Measurements from ENCODE around the gene ASAP2. TPM values are rescaled to one million over a fixed set of nuclear protein-coding genes. Genes with fewer than 3 reads are reported as not detected.

Gene ASAP2
- total RNA-seq, 1 experiment from 2014 or later, result 14.3 TPM

DNA sequence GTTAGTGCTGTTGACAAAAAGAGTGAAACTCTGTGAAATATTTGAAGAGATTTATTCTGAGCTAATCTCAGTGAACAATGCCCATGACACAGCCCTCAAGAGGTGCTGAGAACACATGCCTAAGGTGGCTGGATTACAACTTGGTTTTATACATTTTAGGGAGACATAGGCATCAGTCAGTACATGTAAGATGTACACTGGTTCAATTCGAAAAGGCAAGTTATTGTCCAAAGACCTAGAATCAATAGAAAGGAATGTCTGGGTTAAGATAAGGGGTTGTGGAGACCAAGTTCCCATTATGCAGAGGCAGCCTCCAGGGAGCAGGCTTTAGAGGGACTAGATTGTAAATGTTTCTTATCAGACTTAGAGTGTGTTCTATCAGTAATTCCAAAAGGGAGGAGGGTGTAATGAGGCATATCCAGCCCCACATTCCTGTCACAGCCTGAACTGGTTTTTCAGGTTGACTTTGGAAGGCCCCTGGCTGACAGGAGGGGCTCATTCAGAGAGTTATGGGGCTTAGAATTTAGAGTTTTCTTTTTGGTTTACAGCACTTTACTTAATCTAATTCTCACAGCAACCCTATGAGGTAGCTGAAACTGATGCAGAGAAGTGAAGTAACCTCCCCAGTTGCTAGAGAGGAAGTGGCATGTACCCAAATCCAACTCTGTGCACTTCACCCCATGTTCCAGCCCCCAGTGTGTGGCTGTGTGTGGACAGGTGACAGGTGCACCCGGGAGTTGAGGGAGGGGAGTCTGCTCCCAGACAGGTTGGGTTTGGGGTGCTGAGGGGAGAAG is 28.3 kb upstream of the ASAP2 start:
- no peaks in the 10 kb centered on the region for H3K36me3 Mint-ChIP-seq
- peaks cover 4% of the 10 kb centered on the region for H3K27me3 Mint-ChIP-seq (ENCODE audit: low read depth)
- CTCF ChIA-PET, result interaction anchor here (0.6 to 1.7 kb wide), 4 partner anchors 17 to 215 kb away, joined by 3 read pairs; no protein-coding TSS in a partner anchor
- POLR2A ChIA-PET, result no interaction called here
- TF ChIP-seq TEAD4 (CRISPR knock-in tag; IDR thresholded peaks at IDR 0.05) (no peak), GTF2I (CRISPR knock-in tag; conservative IDR thresholded peaks at IDR 0.05) (no peak), ZNF423 (CRISPR knock-in tag; IDR thresholded peaks at IDR 0.05) (no peak), NR1H2 (CRISPR knock-in tag; IDR thresholded peaks at IDR 0.05) (no peak), TEAD1 (CRISPR knock-in tag; IDR thresholded peaks at IDR 0.05) (no peak)
- TF ChIP-seq, protein P1, sequence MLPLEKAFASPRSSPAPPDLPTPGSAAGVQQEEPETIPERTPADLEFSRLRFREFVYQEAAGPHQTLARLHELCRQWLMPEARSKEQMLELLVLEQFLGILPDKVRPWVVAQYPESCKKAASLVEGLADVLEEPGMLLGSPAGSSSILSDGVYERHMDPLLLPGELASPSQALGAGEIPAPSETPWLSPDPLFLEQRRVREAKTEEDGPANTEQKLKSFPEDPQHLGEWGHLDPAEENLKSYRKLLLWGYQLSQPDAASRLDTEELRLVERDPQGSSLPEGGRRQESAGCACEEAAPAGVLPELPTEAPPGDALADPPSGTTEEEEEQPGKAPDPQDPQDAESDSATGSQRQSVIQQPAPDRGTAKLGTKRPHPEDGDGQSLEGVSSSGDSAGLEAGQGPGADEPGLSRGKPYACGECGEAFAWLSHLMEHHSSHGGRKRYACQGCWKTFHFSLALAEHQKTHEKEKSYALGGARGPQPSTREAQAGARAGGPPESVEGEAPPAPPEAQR (CRISPR knock-in tag; IDR thresholded peaks at IDR 0.05), result no peak
- TF ChIP-seq, protein P2, sequence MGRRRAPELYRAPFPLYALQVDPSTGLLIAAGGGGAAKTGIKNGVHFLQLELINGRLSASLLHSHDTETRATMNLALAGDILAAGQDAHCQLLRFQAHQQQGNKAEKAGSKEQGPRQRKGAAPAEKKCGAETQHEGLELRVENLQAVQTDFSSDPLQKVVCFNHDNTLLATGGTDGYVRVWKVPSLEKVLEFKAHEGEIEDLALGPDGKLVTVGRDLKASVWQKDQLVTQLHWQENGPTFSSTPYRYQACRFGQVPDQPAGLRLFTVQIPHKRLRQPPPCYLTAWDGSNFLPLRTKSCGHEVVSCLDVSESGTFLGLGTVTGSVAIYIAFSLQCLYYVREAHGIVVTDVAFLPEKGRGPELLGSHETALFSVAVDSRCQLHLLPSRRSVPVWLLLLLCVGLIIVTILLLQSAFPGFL (CRISPR knock-in tag; IDR thresholded peaks at IDR 0.05; ENCODE audit: borderline replicate concordance), result no peak
- TF ChIP-seq, protein P3, sequence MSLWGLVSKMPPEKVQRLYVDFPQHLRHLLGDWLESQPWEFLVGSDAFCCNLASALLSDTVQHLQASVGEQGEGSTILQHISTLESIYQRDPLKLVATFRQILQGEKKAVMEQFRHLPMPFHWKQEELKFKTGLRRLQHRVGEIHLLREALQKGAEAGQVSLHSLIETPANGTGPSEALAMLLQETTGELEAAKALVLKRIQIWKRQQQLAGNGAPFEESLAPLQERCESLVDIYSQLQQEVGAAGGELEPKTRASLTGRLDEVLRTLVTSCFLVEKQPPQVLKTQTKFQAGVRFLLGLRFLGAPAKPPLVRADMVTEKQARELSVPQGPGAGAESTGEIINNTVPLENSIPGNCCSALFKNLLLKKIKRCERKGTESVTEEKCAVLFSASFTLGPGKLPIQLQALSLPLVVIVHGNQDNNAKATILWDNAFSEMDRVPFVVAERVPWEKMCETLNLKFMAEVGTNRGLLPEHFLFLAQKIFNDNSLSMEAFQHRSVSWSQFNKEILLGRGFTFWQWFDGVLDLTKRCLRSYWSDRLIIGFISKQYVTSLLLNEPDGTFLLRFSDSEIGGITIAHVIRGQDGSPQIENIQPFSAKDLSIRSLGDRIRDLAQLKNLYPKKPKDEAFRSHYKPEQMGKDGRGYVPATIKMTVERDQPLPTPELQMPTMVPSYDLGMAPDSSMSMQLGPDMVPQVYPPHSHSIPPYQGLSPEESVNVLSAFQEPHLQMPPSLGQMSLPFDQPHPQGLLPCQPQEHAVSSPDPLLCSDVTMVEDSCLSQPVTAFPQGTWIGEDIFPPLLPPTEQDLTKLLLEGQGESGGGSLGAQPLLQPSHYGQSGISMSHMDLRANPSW (CRISPR knock-in tag; conservative IDR thresholded peaks at IDR 0.05; ENCODE audit: low read depth), result no peak
- no peak overlapping the region for H3K4me3 Mint-ChIP-seq
- DNase-seq (ENCODE audit: low spot score), result no peak
- H3K4me1 Mint-ChIP-seq, result peaks cover 34% of the 10 kb centered on the region
- H3K9me3 Mint-ChIP-seq, result peaks cover 10% of the 10 kb centered on the region
- H3K27ac Mint-ChIP-seq, result no peak overlapping the region
- ATAC-seq, result peak; percentile 67

DNA sequence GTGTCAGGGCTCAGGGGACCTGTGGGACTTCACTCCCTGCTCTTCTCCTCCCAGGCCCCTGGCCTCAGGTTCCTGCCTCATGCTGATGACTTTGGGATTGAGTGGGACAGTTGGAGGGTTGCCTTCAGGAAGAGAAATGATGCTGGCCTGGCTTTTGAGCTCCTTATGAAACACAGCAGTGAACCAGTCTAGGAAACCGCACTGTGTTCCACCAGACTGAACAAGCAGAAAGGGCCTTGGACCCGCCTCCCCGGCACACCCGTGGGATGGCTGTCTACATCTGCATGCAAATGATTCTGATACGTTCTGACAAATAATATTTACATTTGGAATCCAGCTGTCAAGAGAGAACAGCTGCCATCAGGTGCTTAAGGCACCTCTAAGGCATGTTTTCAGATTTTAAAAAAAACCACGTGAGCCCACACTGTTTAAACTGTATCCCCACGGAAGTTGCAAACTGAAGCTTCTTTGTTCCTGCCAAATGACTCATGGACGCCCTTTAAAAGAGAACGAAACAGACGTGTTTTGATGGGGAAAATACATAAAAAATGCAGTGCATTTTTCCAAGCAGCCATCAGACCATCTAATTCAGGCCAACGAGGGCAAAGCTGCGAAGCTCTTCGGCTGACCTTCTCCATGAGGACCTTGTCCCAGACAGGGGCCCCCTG is 27.6 kb upstream of the ASAP2 start:
- POLR2A ChIA-PET, result interaction anchor here (0.6 kb wide), 1 partner anchor 287 kb away, joined by 3 read pairs; no protein-coding TSS in a partner anchor
- TF ChIP-seq, protein P4, sequence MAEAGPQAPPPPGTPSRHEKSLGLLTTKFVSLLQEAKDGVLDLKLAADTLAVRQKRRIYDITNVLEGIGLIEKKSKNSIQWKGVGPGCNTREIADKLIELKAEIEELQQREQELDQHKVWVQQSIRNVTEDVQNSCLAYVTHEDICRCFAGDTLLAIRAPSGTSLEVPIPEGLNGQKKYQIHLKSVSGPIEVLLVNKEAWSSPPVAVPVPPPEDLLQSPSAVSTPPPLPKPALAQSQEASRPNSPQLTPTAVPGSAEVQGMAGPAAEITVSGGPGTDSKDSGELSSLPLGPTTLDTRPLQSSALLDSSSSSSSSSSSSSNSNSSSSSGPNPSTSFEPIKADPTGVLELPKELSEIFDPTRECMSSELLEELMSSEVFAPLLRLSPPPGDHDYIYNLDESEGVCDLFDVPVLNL (CRISPR knock-in tag; IDR thresholded peaks at IDR 0.05; ENCODE audit: borderline replicate concordance, low read depth), result no peak
- TF ChIP-seq ESRRA (CRISPR knock-in tag; IDR thresholded peaks at IDR 0.05; ENCODE audit: borderline replicate concordance), result no peak
- TF ChIP-seq, protein P5, sequence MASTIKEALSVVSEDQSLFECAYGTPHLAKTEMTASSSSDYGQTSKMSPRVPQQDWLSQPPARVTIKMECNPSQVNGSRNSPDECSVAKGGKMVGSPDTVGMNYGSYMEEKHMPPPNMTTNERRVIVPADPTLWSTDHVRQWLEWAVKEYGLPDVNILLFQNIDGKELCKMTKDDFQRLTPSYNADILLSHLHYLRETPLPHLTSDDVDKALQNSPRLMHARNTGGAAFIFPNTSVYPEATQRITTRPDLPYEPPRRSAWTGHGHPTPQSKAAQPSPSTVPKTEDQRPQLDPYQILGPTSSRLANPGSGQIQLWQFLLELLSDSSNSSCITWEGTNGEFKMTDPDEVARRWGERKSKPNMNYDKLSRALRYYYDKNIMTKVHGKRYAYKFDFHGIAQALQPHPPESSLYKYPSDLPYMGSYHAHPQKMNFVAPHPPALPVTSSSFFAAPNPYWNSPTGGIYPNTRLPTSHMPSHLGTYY (CRISPR knock-in tag; IDR thresholded peaks at IDR 0.05), result no peak
- no peak for TF ChIP-seq HMGA2 (CRISPR knock-in tag; IDR thresholded peaks at IDR 0.05)
- no peak for TF ChIP-seq PRRX2 (CRISPR knock-in tag; IDR thresholded peaks at IDR 0.05)
- no peak for TF ChIP-seq TP53 (CRISPR knock-in tag; IDR thresholded peaks at IDR 0.05)
- TF ChIP-seq, protein P6, sequence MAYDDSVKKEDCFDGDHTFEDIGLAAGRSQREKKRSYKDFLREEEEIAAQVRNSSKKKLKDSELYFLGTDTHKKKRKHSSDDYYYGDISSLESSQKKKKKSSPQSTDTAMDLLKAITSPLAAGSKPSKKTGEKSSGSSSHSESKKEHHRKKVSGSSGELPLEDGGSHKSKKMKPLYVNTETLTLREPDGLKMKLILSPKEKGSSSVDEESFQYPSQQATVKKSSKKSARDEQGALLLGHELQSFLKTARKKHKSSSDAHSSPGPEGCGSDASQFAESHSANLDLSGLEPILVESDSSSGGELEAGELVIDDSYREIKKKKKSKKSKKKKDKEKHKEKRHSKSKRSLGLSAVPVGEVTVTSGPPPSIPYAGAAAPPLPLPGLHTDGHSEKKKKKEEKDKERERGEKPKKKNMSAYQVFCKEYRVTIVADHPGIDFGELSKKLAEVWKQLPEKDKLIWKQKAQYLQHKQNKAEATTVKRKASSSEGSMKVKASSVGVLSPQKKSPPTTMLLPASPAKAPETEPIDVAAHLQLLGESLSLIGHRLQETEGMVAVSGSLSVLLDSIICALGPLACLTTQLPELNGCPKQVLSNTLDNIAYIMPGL (CRISPR knock-in tag; IDR thresholded peaks at IDR 0.05), result no peak
- TF ChIP-seq, protein P7, sequence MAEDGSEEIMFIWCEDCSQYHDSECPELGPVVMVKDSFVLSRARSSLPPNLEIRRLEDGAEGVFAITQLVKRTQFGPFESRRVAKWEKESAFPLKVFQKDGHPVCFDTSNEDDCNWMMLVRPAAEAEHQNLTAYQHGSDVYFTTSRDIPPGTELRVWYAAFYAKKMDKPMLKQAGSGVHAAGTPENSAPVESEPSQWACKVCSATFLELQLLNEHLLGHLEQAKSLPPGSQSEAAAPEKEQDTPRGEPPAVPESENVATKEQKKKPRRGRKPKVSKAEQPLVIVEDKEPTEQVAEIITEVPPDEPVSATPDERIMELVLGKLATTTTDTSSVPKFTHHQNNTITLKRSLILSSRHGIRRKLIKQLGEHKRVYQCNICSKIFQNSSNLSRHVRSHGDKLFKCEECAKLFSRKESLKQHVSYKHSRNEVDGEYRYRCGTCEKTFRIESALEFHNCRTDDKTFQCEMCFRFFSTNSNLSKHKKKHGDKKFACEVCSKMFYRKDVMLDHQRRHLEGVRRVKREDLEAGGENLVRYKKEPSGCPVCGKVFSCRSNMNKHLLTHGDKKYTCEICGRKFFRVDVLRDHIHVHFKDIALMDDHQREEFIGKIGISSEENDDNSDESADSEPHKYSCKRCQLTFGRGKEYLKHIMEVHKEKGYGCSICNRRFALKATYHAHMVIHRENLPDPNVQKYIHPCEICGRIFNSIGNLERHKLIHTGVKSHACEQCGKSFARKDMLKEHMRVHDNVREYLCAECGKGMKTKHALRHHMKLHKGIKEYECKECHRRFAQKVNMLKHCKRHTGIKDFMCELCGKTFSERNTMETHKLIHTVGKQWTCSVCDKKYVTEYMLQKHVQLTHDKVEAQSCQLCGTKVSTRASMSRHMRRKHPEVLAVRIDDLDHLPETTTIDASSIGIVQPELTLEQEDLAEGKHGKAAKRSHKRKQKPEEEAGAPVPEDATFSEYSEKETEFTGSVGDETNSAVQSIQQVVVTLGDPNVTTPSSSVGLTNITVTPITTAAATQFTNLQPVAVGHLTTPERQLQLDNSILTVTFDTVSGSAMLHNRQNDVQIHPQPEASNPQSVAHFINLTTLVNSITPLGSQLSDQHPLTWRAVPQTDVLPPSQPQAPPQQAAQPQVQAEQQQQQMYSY (CRISPR knock-in tag; IDR thresholded peaks at IDR 0.05), result no peak
- TF ChIP-seq, protein P8, sequence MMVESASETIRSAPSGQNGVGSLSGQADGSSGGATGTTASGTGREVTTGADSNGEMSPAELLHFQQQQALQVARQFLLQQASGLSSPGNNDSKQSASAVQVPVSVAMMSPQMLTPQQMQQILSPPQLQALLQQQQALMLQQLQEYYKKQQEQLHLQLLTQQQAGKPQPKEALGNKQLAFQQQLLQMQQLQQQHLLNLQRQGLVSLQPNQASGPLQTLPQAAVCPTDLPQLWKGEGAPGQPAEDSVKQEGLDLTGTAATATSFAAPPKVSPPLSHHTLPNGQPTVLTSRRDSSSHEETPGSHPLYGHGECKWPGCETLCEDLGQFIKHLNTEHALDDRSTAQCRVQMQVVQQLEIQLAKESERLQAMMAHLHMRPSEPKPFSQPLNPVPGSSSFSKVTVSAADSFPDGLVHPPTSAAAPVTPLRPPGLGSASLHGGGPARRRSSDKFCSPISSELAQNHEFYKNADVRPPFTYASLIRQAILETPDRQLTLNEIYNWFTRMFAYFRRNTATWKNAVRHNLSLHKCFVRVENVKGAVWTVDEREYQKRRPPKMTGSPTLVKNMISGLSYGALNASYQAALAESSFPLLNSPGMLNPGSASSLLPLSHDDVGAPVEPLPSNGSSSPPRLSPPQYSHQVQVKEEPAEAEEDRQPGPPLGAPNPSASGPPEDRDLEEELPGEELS (CRISPR knock-in tag; IDR thresholded peaks at IDR 0.05), result no peak

More for the DNA sequence above, 27.6 kb upstream of the ASAP2 start:
- Mint-ChIP-seq H3K4me1 (peaks cover 37% of the 10 kb centered on the region), H3K4me3 (no peak overlapping the region), H3K27me3 (ENCODE audit: low read depth) (peaks cover 4% of the 10 kb centered on the region), H3K9me3 (peaks cover 10% of the 10 kb centered on the region), H3K36me3 (no peaks in the 10 kb centered on the region), H3K27ac (no peak overlapping the region)
- no peak for ATAC-seq
- DNase-seq (ENCODE audit: low spot score), result no peak
- CTCF ChIA-PET, result interaction anchor here (0.6 to 1.7 kb wide), 3 partner anchors 18 to 214 kb away, joined by 3 read pairs; no protein-coding TSS in a partner anchor

Measured in WTC11 (cell line).